GM21619 (cell line): ENCODE data around the gene FAM53A.
"Not testable (repeated sequence)": the region's sequence is repeated elsewhere in the genome, so short reads cannot be mapped to it uniquely, and the experiment has no call there.

Experiments used
- ATAC-seq: cut with Tn5 transposase; IDR thresholded peaks from one replicate; pipeline ENCODE4 v1.9.1; 2021; ENCODE audit not compliant: unreplicated experiment

The FAM53A gene

GRCh38 chr4:1686440-1687036, 2.4 kb upstream of the FAM53A start:
- no peak for ATAC-seq

GRCh38 chr4:1685235-1686150, 1.4 kb upstream of the FAM53A start:
- ATAC-seq, result no peak

GRCh38 chr4:1684506-1685234, 557 bp upstream of the FAM53A start:
- peak; percentile 2 for ATAC-seq

- no peak for ATAC-seq
Observed at GRCh38 chr4:1683261-1683735, 815 bp downstream of the FAM53A start.

- no peak for ATAC-seq
Observed at GRCh38 chr4:1682860-1683259, 1.3 kb downstream of the FAM53A start.

GRCh38 chr4:1678244-1678643, 5.9 kb downstream of the FAM53A start:
- no peak for ATAC-seq

- no peak for ATAC-seq
Observed at GRCh38 chr4:1676605-1677525, 7.2 kb downstream of the FAM53A start.

GRCh38 chr4:1675802-1676137, 8.3 kb downstream of the FAM53A start:
- no peak for ATAC-seq

- ATAC-seq, result no peak
Observed at GRCh38 chr4:1675136-1675801, 8.8 kb downstream of the FAM53A start.

- ATAC-seq, result no peak
Observed at GRCh38 chr4:1674682-1675081, 9.4 kb downstream of the FAM53A start.

- no peak for ATAC-seq
Observed at GRCh38 chr4:1673671-1674070, 10.4 kb downstream of the FAM53A start.

GRCh38 chr4:1671011-1671410, 13.1 kb downstream of the FAM53A start:
- ATAC-seq, result not testable (repeated sequence)

GRCh38 chr4:1670279-1670678, 13.8 kb downstream of the FAM53A start:
- ATAC-seq, result no peak

- ATAC-seq, result no peak
Observed at GRCh38 chr4:1669850-1670249, 14.3 kb downstream of the FAM53A start.

- no peak for ATAC-seq
Observed at GRCh38 chr4:1669270-1669669, 14.8 kb downstream of the FAM53A start.

- ATAC-seq, result no peak
Observed at GRCh38 chr4:1668488-1668840, 15.6 kb downstream of the FAM53A start.

GRCh38 chr4:1667273-1667672, 16.8 kb downstream of the FAM53A start:
- ATAC-seq, result no peak

- no peak for ATAC-seq
Observed at GRCh38 chr4:1666391-1666790, 17.7 kb downstream of the FAM53A start.

GRCh38 chr4:1664141-1664540, 20.0 kb downstream of the FAM53A start:
- ATAC-seq, result no peak

- ATAC-seq, result no peak
Observed at GRCh38 chr4:1663549-1663948, 20.6 kb downstream of the FAM53A start.
